D341Med (cell line): ENCODE measurements around the gene RABGAP1L.
"Not testable (repeated sequence)": the region's sequence is repeated elsewhere in the genome, so short reads cannot be mapped to it uniquely, and the experiment has no call there.

ENCODE experiments used
- DNase-seq: peaks from one replicate; pipeline ENCODE4 v3.0.0; 2012; ENCODE audit warnings: low spot score

Gene RABGAP1L

DNA sequence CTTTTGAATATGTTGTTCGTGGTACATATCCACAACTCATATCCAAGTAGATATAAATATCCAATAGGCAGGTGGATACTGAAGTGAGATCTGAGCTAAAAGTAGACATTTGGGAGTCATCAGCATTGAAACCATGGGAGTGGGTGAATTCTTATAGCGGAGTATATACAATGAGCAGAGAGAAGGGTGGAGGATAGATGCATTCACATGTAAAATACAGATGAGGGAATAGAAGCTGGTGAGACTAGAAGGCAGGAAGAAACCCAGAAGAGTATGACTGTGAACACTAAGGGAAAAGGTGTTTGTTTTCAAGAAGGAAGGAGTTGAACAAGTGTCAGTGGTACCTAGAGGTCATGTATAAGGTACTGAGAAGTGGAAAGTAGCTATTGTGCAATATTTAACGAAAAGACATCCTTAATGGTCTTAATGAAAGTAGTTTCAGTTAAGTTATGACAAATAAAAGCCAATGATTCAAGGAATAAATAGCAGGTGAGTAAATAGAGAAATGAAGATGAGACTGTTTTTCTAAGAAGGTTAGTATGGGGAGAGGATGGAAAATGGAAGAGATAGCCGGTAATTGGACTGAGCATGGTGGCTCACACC lies 658.8 kb downstream of the RABGAP1L start:
- no peak for DNase-seq

DNA sequence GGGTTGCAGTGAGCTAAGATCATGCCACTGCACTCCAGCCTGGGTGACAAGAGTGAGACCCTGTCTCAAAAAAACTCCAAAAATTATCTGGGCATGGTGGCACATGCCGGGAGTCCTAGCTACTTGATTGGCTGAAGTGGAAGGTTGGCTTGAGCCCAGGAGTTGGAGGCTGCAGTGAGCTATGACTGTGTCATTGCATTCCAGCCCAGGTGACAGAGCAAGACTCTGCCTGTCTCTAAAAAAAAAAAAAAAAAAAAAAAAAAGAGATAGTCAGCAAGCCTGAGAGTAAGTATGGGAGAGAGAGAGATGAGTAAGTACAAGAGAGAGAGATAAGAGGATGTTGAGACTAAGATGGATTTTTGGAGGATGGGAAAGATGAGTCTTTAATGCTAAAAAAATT lies 659.6 kb downstream of the RABGAP1L start:
- no peak for DNase-seq

DNA sequence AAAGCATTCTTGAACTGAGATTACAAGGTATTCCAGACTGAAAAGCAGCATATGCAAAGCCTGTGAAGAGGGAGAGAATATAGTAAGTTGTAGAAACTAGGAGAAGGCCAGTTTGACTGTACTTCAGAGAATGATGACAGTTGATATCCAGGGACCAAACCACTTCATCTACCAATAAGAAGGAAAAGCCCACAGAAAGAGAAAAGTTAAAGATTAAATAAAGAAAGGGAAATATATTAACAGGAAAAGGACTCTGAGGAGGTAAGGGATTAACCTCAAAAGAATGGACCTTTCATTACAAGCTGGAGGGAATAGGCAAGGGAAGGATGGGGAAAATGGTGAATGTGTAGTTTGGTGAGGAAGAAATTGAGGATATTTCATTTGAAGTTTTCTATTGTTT lies 660.3 kb downstream of the RABGAP1L start:
- no peak for DNase-seq

DNA sequence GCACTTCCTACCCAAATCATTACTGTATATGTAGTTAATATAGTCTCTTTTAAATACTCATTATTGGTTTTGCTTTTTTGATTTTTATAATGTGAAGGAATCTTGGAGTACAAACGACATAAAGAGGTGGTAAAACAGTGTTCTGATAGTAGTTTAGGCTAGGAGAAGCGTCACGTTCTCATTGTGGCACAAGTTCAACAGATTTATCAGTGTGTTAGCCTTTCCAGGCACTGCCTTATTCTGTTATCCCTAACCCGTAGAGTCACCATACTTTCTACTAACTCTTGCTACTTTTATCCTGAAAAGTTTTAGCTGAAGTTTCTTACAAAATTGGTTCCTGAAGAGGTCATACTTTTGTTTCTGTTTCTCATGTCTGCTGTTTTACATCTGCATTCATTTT lies 665.8 kb downstream of the RABGAP1L start:
- DNase-seq = no peak

DNA sequence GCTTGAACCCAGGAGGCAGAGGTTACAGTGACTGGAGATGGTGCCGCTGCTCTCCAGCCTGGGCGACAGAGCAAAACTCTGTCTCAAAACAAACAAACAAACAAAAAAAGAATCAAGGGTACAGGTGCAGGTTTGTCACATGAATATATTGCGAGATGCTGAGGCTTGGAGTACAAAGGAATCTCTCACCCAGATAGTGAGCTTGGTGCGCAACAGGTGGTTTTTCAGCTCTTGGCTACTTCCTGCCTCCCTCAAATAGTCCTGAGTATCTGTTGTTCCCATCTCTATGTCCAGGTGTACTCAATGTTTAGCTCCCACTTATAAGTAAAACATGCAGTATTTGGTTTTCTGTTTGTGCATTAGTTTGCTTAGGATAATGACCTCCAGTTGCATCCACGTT lies 666.5 kb downstream of the RABGAP1L start:
- DNase-seq = no peak

DNA sequence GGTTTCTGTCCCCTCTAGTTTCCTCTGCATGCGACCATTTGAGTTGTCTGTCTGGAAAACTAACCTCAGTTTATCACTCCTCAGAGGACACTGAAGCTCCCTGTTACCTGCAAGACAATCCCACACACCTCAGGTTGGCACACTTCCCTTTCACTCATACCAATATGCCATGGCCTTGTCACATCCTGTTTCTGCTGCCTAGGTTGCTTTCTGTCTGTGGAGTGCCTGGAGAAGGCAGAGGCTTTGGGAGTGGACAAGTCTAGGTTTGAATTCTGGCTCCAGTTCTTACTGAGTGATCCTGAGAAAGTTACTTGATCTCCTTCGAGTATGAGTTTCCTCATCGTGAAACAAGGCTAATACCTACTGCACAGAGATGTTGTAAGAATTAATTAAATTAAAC lies 668.9 kb downstream of the RABGAP1L start:
- no peak for DNase-seq

DNA sequence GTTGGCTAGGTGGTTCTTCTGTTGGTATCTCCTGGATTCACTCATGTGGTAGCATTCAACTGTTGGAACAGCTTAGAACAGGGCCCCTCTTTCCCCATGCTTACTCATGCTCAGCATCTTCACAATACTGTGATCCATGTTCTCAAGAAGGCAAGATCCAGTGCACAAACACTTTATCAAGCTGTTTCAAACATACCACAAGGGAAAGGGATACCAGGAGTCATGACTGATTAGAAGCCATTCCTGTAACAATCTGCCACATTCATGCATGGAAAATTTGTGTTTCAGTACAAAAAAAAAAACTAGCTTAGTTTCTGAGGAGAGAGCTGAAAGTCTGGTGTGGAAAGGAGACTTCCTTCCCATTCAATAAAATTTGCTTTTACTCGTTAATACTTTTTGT lies 670.7 kb downstream of the RABGAP1L start:
- no peak for DNase-seq

DNA sequence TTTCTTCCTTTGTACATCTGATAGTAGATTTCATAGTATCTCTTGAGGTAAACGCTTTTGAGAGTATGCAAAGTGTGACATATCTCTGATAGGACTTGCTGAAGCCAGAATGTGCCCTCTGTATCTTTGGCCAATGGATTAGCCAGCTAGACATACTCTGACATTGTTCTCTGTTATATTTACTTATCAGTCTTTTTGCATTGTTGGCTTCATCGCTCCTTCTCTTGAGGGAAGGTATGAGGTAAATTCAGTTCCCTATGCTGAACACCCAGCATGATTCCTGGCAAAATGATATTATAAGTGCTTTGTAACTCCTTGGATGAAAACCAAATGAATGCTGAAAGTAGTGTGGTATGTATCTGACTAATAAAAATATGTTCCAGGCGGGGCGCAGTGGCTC lies 677.2 kb downstream of the RABGAP1L start:
- no peak for DNase-seq

DNA sequence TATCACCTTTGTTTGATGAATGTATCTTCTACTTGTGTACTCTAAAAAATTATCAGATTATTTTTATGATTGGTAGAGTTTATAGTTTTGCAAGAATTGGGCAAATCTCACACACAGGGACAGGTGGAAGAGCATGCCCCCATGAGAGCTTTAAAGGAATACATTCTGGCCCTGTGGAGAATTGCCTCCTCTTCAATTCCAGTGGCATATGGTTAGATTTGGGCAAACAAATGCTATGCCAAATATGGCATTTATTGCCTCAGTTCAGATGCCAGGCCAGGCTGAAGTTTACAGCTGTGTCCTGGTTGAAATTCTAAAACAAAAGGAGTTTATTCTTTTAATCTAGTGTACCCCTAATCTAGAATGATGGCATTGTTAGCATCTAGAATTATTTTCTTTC lies 678.1 kb downstream of the RABGAP1L start:
- no peak for DNase-seq

DNA sequence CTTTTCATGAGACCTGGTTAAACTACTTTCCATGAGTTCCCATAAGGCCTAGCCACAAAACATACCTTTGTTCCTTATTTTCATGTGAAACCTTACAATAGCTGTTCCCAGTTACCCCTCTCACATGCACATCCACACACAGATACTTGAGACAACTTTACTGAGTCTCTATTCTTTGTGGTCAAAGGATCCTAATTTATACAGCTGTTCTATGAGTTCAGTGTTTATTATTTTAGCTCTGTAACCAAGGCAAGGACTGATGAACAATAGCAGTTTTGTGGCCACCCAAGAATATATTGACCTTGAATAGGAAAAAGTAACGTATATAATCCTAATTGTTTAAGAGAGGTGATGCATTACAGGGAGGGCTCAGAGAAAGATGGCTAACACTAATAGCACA lies 679.9 kb downstream of the RABGAP1L start:
- DNase-seq = no peak

DNA sequence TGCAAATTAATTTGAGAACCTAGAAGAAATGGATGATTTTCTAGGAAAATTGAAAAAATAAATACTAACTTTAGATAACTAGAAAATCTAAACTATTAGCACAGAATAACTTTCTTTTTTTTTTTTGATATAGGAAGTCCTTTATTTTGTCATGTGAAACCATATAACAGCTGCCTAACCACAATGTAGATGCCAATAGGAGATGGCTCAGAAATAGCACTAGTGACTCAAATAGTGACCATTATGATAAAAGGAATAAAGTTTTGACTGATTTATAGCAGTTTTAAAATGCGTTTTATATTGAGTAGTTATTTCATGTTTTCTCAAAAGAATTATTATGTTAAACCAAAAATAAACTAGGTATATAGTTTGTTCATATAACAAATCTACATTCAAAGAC lies 682.4 kb downstream of the RABGAP1L start:
- no peak for DNase-seq

DNA sequence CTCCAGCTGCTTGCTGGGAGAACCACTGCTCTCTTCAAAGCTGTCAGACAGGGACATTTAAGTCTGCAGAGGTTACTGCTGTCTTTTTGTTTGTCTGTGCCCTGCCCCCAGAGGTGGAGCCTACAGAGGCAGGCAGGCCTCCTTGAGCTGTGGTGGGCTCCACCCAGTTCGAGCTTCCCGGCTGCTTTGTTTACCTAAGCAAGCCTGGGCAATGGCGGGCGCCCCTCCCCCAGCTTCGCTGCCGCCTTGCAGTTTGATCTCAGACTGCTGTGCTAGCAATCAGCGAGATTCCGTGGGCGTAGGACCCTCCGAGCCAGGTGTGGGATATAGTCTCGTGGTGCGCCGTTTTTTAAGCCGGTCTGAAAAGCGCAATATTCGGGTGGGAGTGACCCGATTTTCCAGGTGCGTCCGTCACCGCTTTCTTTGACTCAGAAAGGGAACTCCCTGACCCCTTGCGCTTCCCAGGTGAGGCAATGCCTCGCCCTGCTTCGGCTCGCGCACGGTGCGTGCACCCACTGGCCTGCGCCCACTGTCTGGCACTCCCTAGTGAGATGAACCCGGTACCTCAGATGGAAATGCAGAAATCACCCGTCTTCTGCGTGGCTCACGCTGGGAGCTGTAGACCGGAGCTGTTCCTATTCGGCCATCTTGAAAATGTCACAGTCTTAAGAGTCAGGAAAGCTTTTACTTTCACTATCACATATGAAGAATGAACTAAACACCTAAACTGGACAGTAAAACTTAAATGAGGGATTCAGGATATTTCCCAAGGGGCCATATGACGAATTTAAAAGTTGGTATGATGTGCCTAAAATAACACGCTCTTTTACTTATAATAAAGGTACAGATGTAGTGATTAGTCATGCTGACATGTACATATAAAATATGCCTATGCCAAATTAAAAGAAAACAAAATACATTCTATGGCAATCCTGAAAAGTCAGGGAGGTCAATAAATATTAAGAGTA lies 689.6 kb downstream of the RABGAP1L start:
- not testable (repeated sequence) for DNase-seq

DNA sequence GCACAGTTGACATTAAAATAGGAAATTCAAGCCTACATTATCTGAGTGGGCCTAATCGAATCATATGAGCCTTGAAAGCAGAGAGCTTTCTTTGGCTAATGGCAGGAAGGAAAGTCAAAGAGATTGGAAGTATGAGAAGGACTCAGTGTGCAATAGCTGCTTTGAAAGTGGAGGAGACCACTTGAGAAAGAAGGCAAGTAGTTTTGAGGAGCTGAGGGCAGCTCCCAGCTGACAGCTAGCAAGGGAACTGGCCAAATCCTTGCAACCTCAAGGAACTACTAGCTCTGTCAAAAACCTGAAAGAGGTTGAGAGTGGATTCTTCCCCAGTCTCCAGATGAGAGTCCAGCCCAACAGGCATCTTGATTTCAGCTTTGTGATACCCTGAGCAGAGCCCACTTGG lies 691.4 kb downstream of the RABGAP1L start:
- DNase-seq = no peak

DNA sequence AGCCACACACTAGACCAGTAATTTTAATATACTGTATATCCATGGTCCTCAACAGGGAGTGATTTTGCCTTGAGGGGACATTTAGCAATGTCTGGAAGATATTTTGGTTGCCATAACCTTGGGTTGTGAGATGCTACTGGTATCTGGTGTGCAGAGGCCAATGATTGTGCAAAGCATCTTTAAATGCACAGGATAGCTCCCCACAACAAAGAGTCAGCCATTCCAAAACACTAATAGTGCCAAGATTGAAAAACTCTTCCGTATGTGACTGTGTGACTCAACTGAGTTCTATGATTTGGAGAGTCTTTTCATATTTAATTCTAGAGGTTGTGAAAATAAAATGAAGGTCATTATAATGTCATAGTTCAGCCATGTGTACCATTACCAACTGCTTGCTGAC lies 699.0 kb downstream of the RABGAP1L start:
- no peak for DNase-seq

DNA sequence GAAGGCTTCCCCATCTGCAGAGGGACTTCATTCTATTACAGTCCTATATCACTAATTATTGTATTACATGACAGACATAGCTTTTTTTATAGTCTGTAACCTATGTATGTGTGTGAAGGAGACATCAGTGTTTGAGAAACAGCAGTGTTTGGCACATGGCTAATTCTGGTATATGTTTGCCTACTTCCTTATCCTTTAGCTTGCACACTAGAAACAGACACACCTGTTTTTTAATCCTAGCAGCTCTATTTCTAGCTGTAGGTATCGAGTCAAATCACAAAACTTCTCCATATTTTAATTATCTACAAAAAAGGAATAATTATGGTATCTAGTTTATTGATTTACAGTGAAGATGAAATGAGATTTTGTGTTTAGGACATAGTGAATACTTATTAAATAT lies 711.0 kb downstream of the RABGAP1L start:
- DNase-seq = no peak

DNA sequence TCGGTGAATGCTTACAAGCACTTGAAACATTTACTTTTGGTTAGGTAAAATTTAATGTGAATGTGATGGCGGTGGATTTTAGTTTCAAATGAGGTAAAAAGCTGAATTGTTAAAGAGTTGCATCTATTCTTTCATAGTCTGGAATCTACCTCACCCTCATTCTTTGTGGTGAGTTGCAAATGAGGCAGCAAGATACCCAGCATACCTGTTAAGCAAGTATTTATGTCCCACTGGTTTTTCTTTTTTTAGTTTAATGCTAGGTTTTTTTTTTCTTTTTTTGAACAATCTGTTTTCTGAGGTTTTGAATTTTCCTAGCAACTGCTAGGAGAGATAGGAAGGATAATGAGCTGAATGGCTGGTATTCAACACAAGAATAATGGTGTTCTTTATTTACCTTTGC lies 712.6 kb downstream of the RABGAP1L start:
- DNase-seq = no peak

DNA sequence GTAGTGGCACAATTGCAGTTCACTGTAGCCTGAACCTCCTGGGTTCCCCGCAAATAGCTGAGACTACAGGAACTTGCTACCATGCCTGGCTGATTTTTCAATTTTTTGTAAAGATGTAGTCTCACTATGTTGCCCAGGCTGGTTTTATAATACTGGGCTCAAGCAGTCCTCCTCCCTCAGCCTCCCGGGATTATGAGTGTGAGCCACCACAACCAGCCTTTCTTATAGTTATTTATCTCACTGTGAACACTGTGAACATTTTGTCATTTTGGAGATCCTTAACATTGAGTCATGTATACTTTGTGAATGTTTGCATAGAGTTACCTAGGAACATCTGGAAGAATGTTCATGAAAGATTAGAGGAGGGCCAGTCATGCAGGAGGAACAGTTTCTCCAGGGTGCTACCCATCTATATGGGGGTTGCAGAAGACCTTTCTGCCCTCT lies 713.3 kb downstream of the RABGAP1L start:
- no peak for DNase-seq

DNA sequence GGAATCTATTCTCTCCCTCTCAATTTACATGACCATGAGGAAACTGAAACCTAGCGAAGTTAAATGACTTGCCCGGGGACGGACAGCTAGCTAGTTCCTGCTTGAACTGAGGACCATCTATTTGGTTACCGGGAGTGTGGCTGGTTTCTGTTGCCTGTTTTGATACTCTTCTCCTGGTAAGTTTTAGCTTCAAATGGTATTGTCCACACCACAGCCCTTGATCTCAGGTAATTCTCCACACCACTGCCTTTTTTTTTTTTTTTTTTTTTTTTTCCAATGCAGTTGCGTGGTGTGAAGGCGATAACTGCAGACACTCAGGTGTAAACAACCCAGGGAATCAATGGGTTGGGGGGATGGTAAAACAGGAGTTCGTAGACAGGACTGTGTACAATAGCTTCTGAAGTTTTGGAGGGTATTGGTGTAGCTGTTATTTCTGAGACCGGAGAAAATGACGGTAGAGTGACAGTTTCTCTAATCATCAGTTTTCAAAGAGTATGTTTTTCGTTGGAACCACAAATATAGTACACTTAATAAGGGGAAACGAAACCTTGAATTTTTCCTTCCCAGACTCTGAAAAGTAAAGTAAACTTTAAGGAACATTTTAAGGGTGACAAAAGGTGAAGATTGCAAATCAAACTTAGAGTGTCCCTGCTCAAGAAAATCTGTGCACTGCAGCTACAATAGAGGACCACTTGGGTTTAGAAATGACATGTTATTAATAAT lies 715.2 kb downstream of the RABGAP1L start:
- no peak for DNase-seq

DNA sequence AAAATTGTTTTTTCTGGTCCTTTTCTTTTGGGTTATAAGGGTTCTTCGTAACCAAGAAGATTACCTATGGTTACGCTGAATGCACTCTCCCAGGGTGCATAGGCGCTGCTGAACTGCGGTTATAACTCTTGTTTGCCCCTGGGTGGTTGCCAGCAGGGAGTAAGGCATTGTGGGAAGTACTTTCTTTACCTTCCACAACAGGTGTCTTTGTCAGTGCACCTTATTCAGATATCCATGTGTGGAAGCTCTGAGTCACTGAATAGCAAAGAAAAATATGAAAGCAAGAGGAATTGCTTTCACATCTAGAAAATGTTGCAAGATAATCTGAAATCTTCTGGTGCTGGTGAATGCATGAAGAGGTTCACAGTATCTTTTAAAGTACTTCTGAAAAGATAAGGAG lies 716.0 kb downstream of the RABGAP1L start:
- peak; percentile 36 for DNase-seq

DNA sequence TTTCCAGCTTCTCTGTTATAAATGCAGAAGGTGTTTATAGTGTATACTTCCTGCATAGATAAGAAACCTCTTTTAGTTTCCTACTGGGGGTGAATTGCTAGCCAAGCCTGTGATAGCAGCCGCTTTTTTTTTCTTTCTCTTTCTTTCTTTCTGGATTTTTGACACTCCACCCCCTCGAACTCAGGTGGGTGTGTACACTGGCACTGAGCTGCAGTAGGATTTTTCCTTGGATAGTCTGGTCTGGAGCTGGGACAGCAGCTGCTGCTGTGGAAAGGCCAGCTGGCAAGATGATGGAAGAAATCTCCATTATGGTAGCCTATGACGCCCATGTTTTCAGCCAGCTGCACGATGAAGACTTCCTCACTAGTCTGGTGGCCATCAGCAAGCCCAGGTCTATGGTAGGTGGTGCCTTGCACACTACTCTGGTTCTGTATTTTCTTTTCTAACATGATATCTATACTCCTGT lies 717.9 kb downstream of the RABGAP1L start:
- DNase-seq = peak; percentile 45

DNA sequence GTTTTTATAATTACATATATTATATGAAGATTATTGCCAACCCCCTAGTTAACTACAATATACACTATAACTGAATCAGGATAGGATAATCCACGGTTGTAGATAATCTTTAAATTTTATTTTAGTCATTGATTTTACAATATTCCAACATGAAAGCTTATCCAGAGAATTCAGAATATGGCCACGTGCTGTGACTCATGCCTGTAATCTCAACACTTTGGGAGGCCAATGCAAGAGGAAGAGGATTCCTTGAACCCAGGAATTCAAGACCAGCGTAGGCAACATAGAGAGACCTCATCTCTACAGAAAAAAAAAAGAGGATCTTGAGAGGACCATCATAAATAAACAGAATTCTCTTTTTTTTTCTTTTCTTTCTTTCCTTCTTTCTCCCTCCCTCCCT lies 720.9 kb downstream of the RABGAP1L start:
- DNase-seq = no peak

DNA sequence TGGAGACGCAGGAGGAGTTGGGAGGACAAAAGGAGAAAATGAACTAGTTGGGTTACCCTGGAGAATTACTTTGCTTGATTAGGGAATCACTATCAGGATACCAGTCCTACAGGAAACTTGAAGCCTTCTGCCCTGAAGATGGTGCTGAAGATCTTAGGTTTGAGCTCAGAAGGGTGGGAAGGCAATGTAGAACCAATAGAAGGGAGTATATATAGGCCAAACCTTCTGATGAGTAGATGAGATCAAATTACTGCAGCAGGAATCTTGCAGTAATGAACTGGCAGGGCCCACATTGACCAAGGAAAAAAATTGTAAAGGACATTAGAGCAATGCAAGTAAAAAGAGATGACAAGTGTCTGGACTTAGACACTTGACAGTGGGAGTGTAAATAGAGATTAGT lies 724.1 kb downstream of the RABGAP1L start:
- no peak for DNase-seq

DNA sequence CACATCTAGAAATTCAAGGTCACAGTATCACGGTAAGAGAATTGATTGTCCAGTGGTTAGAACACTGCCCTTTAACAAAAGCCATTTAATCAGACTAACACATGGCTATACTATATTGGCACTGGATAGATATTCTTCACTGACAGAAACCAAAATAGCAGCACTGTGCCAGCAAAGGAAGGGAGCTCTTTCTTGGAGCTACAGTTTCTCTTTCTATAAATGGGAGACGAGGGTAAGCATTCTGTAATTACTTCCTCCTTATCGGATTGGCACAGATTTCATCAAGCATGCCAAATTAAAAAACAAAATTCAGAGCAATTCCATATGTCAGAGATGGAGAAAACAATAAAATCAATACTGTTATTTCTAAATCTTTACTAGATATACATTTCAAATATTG lies 724.7 kb downstream of the RABGAP1L start:
- DNase-seq = no peak
